ENCODE data around the gene AARS2.

DNA sequence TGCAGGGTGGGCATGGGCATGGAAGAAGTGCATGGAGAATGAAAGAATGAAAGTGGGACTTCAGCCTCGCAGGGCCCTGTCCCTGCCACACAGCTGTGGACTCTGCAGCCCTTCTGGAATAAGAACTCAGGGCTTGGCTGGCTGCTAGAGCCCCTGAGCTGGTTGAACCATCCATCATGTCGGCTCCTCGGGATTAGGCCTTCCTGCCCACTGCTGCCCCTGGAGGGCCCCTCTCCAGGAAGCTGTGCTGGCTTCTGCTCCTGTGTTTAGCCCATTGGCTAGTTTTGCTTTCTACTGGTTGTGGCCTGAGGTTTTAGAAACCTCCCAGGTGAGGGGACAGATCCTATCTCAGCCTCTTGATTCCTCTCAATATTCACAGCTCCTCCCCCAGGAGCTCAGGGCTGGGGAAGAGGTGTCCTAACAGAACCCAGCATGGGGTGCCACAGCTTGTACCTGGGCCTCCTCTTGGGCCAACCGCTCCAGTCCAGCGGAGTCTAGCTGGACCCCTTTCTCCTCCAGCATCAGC lies 7.9 kb downstream of the AARS2 start:
- TF ChIP-seq, protein P1, sequence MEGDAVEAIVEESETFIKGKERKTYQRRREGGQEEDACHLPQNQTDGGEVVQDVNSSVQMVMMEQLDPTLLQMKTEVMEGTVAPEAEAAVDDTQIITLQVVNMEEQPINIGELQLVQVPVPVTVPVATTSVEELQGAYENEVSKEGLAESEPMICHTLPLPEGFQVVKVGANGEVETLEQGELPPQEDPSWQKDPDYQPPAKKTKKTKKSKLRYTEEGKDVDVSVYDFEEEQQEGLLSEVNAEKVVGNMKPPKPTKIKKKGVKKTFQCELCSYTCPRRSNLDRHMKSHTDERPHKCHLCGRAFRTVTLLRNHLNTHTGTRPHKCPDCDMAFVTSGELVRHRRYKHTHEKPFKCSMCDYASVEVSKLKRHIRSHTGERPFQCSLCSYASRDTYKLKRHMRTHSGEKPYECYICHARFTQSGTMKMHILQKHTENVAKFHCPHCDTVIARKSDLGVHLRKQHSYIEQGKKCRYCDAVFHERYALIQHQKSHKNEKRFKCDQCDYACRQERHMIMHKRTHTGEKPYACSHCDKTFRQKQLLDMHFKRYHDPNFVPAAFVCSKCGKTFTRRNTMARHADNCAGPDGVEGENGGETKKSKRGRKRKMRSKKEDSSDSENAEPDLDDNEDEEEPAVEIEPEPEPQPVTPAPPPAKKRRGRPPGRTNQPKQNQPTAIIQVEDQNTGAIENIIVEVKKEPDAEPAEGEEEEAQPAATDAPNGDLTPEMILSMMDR (IDR thresholded peaks at IDR 0.05; ENCODE audit: borderline replicate concordance, extremely low read depth, low read length, poor library complexity, severe bottlenecking): no peak
- no peak for TF ChIP-seq EZH2 (IDR thresholded peaks at IDR 0.05; ENCODE audit: borderline replicate concordance, low read depth, low read length, severe bottlenecking)
